Fibroblast of lung (primary cell): ENCODE results near the gene ERBB4.

ENCODE experiments used
- EZH2 ChIP-seq: IDR thresholded peaks from 2 replicates; pipeline ENCODE4 v1.5.1; 2012; ENCODE audit warnings: low read length, control low read depth, mild to moderate bottlenecking; ENCODE audit errors: missing control alignments
- TF ChIP-seq, protein P1 (sequence below), 2 donors: IDR thresholded peaks in 1 of 2; conservative IDR thresholded peaks in 1 of 2; 1 replicate in 1 of 2; 2 replicates in 1 of 2; pipeline ENCODE4 v1.5.1; 2011 to 2012; ENCODE audit warnings: low read length in 2 of 2, control low read depth in 1 of 2, inconsistent platforms in 1 of 2, low read depth in 1 of 2, mild to moderate bottlenecking in 1 of 2

DNA sequence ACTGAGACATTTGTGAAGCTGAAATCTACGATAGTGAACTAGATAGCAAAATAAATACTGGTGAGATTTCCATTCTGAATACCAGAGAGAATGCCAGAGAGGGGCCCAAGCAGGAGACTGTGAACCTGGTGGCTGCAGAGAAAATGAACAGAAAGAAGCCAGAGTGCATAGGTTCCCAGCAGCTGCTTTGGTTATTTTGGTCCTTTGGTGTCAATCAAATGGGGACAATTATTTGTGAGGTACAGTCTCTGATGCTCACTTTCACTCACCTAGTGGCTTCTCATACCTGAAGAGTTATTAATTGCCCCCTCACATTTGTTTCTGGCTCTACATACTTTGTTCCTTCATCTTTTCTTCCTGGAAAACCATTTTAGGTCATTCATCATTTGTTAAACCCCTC lies 1170.1 kb downstream of the ERBB4 start:
- TF ChIP-seq, protein P1, sequence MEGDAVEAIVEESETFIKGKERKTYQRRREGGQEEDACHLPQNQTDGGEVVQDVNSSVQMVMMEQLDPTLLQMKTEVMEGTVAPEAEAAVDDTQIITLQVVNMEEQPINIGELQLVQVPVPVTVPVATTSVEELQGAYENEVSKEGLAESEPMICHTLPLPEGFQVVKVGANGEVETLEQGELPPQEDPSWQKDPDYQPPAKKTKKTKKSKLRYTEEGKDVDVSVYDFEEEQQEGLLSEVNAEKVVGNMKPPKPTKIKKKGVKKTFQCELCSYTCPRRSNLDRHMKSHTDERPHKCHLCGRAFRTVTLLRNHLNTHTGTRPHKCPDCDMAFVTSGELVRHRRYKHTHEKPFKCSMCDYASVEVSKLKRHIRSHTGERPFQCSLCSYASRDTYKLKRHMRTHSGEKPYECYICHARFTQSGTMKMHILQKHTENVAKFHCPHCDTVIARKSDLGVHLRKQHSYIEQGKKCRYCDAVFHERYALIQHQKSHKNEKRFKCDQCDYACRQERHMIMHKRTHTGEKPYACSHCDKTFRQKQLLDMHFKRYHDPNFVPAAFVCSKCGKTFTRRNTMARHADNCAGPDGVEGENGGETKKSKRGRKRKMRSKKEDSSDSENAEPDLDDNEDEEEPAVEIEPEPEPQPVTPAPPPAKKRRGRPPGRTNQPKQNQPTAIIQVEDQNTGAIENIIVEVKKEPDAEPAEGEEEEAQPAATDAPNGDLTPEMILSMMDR (conservative IDR thresholded peaks at IDR 0.05 in 1 of 2, IDR thresholded peaks at IDR 0.05 in 1 of 2; ENCODE audit: low read depth in 1 of 2, low read length in 2 of 2), result no peak
- TF ChIP-seq EZH2, result no peak
